Fibroblast of mammary gland (primary cell): ENCODE measurements around the gene COG5.

Experiments used
- DNase-seq: peaks from one replicate; pipeline ENCODE4 v3.0.0-alpha.2; 2010; ENCODE audit warnings: low read depth
- H3K4me3 ChIP-seq: 2 replicates; pipeline ENCODE4 v1.5.1; 2011; ENCODE audit warnings: low read depth, mild to moderate bottlenecking, low read length, moderate library complexity; ENCODE audit not compliant: control insufficient read depth
- CTCF ChIP-seq: conservative IDR thresholded peaks from 2 replicates; pipeline ENCODE4 v1.5.1; 2011; ENCODE audit warnings: low read depth, low read length, inconsistent platforms; ENCODE audit not compliant: control insufficient read depth, insufficient read depth

COG5 gene

DNA sequence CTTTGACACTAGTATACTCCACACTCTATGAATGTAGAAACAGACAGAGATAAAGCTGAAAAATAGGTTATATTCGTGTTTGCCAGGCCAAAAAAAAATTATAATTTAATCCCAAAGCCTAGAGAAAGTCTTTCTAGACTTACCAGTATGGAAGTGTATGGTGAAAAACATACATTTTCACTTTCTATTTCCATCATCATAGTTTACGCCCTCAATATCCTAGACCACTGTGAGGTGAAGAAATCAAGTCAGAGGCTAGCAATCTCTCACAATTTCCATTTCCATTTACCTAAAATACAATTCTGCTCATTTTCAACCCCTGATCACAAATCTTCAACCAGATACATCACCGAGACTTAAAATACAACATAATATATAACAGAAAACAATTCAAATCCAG is 77.7 kb downstream of the COG5 start:
- no peak overlapping the region for H3K4me3 ChIP-seq
- no peak for TF ChIP-seq CTCF
- DNase-seq, result no peak

DNA sequence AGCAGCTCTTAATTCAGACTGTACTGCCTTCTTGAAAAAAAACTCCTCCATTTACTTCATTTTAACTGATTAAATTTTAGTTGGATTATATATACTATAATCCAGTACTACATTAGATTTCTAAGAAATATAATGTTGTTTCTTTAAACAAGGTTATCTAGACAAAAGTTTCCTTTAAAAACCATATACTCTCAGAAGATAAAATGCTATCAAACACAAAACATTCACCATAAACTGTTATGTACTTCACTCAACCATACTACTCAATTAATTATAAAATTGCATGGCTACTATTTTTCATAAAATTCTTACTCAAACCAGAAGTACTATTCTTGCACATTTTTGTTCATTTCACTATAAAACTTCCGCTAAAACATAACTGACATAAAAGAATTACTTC is 81.1 kb downstream of the COG5 start:
- no peak overlapping the region for H3K4me3 ChIP-seq
- TF ChIP-seq CTCF, result no peak
- no peak for DNase-seq

DNA sequence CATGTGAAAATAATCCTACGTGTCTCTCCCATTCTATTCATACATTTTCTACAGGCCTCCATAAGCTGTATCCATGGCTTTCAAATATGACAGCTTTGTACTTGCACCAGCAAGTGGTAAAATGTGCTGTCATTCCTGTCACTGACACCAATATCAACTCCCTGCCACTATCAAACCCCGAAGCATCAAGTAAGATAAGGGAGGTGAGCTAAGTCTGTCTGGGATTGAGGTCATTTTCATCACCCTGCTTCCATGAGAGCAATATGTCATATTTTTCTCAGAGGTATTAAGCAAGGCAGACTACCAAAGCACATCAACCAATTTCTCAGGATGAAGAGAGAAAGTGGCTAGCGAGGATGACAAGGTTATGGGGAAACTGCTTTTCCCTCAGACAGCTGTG is 82.8 kb downstream of the COG5 start:
- no peak for TF ChIP-seq CTCF
- no peak overlapping the region for H3K4me3 ChIP-seq
- DNase-seq, result peak; percentile 9

- no peak for DNase-seq
- no peak for TF ChIP-seq CTCF
- no peak overlapping the region for H3K4me3 ChIP-seq
Observed at GRCh38 chr7:107479303-107479702, 84.4 kb downstream of the COG5 start.

- H3K4me3 ChIP-seq, result no peak overlapping the region
- no peak for DNase-seq
- no peak for TF ChIP-seq CTCF
Observed at GRCh38 chr7:107474104-107474521, 89.6 kb downstream of the COG5 start.

DNA sequence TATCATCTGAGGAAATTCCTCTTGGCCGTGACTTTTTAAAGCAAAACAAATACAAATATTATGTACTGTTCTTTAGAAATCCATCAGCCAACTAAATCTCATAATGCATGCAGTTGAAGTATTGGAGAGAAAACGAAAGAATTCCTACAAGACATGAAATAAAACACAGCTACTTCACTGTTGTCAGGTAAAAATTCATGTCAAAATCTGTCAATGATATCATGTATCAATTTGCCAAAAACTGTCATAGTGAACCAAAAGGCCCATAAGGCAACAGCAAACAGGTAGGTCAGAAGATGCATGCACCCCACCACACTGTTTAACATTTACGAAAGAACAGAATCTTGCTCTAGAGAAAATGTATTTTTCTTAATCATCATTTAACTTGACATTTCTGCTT is 91.6 kb downstream of the COG5 start:
- TF ChIP-seq CTCF, result no peak
- no peak for DNase-seq
- no peak overlapping the region for H3K4me3 ChIP-seq
